HuH-7.5 (cell line): ENCODE results near the gene CELSR1.
"Not testable (repeated sequence)": the region's sequence is repeated elsewhere in the genome, so short reads cannot be mapped to it uniquely, and the experiment has no call there.

Experiments used
- DNase-seq: peaks from one replicate; pipeline ENCODE4 v3.0.0; 2011; ENCODE audit warnings: low spot score

CELSR1 gene

GRCh38 chr22:46511151-46512038 is 26.0 kb downstream of the CELSR1 start:
- DNase-seq: no peak

GRCh38 chr22:46509416-46510089 is 27.9 kb downstream of the CELSR1 start:
- DNase-seq: no peak

GRCh38 chr22:46508491-46508999 is 28.9 kb downstream of the CELSR1 start:
- no peak for DNase-seq

- no peak for DNase-seq
Measured at GRCh38 chr22:46507451-46508425, 29.7 kb downstream of the CELSR1 start.

GRCh38 chr22:46504584-46504983 is 32.8 kb downstream of the CELSR1 start:
- DNase-seq: no peak

- no peak for DNase-seq
Measured at GRCh38 chr22:46502440-46503175, 34.8 kb downstream of the CELSR1 start.

- no peak for DNase-seq
Measured at GRCh38 chr22:46501701-46502100, 35.7 kb downstream of the CELSR1 start.

- not testable (repeated sequence) for DNase-seq
Measured at GRCh38 chr22:46501265-46501664, 36.2 kb downstream of the CELSR1 start.

- no peak for DNase-seq
Measured at GRCh38 chr22:46500201-46500600, 37.2 kb downstream of the CELSR1 start.

GRCh38 chr22:46499805-46500189 is 37.6 kb downstream of the CELSR1 start:
- DNase-seq: no peak

GRCh38 chr22:46491946-46492345 is 45.5 kb downstream of the CELSR1 start:
- DNase-seq: no peak

GRCh38 chr22:46490538-46490937 is 46.9 kb downstream of the CELSR1 start:
- DNase-seq: no peak

- no peak for DNase-seq
Measured at GRCh38 chr22:46486996-46487717, 50.3 kb downstream of the CELSR1 start.

- no peak for DNase-seq
Measured at GRCh38 chr22:46484861-46485595, 52.4 kb downstream of the CELSR1 start.

- DNase-seq: no peak
Measured at GRCh38 chr22:46484156-46484860, 53.1 kb downstream of the CELSR1 start.

- DNase-seq: no peak
Measured at GRCh38 chr22:46483353-46483752, 54.1 kb downstream of the CELSR1 start.

- no peak for DNase-seq
Measured at GRCh38 chr22:46482056-46482675, 55.3 kb downstream of the CELSR1 start.

GRCh38 chr22:46481386-46481785 is 56.0 kb downstream of the CELSR1 start:
- DNase-seq: no peak

GRCh38 chr22:46480396-46480795 is 57.0 kb downstream of the CELSR1 start:
- DNase-seq: no peak
